Daoy (cell line): ENCODE measurements around the gene CS. TPM values are rescaled to one million over a fixed set of nuclear protein-coding genes. Genes with fewer than 3 reads are reported as not detected.
"Not testable (repeated sequence)": the region's sequence is repeated elsewhere in the genome, so short reads cannot be mapped to it uniquely, and the experiment has no call there.

Source experiments
- DNase-seq: peaks from one replicate; pipeline ENCODE4 v3.0.0-alpha.2; 2015; ENCODE audit warnings: low read depth
- total RNA-seq: library from RNA; depleted of rRNA; stranded (reverse); fragments of >200 nt; shearing (Covaris generic); gene quantifications from 2 replicates; pipeline ENCODE4 v1.2.3, GENCODE V29; 2014

Gene CS
- total RNA-seq, 1 experiment from 2014 or later, result 112 TPM

DNA sequence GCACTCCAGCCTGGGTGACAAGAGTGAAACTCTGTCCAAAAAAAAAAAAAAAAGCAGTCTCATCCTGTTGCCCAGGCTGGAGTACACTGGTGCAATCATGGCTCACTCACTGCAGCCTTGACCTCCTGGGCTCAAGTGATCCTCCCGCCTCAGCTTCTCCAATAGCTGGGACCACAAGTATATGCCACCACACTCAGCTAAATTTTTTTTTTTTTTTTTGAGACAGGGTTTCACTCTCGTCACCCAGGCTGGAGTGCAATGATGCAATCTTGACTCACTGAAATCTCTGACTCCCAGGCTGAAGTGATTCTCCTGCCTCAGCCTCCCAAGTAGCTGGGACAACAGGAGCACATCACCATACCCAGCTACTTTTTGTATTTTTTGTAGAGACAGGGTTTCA is 20.9 kb upstream of the CS start:
- DNase-seq, result peak; percentile 22

DNA sequence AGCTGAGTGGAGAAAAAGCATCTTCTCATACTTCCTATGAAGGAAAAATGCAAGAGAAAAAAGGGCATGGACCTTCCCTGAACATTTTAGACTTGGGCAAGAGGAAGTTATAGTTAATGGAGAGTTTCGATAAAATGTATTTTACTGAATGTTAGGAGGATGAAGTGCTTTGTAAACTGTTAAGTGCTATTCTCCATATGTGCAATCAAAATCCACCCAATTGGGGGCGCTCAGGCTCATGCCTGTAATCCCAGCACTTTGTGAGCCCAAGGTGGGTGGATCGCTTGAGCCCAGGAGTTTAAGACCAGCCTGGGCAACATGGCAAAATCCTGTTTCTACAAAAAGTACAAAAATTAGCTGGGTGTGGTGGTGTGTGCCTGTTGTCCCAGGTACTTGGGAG is 17.5 kb upstream of the CS start:
- no peak for DNase-seq

DNA sequence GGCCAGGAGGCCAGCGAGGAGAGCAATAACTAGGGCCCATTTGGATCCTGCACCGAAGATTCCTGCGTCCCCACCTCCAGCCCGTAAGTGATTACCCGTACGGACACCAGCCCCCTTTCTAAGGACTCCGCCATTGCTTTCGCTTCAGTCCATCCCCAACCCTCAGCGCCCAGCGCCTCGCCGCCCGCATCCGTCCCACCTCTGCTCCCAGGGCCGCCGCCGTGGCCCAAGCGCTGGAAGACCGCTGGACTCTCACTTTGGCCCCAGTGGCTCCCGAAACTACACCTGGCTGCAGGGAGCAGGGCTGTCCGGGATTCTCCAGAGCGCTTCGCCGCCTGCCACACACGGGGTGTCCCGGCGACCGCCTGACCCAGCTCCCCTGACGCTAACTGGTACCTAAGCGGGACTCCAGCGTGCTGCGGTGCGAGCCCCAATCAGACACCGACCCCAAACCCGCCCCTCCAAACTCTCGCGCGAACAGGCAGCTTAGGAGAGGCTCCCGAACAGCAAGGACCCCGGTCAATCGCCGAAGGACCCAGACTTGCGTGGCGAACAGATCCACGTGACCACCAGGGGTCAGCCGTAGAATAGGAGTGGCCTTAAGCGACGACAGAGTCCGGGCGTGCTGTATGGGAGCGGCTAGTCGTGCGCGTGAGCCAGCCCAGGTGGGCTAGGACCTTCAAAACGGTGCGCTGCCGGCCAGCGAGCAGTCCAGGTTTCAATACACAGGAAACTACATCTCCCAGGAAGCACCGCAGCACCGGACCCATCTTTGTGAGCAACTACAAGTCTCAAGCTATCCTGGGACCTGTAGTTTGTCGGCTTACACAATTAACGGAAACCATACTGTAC is 15.7 kb upstream of the CS start, which contains the start of gene CNPY2:
CNPY2 (minus strand) TSS at position 367 of the 852 bp plus-strand sequence. CDS start 771 bp downstream, outside the sequence.
- peak; percentile 99 for DNase-seq

DNA sequence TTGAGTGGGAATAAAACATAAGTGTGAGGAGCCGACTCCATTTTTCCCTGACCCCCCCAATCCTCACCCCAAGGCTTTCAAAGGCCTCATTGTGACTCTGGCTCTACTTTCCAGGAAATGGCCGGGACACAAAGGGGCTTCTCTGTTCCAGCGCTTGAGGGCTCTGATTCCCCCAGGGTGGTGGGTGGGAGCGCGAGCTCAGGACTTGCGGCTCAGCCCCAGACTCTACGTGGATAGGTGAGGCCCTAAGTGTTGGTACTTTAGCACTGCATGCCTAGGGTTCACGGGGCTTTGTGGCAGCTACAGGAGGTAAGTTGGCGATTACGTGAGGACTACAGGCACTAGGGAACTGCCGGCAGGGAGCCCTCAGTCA is 15.1 kb upstream of the CS start:
- DNase-seq, result no peak

DNA sequence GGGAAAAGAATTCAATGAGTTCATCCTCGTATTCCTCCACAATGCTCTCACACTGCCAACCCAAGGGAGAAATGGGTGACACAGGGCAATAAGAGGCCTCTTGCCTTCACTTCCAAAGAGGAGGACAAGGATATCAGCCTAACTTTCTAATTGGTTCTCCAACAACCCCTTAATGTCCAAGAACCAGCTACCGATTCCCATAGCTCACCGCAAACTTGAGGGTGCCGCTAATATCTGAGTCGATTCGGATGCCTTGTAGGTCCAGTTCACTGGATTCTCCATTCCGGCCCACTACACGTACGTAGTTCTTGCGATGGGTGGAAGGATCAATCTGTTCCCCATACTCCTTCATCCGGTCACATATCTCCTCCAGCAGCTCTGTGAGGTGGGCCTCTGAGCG is 10.9 kb upstream of the CS start:
- DNase-seq, result no peak

DNA sequence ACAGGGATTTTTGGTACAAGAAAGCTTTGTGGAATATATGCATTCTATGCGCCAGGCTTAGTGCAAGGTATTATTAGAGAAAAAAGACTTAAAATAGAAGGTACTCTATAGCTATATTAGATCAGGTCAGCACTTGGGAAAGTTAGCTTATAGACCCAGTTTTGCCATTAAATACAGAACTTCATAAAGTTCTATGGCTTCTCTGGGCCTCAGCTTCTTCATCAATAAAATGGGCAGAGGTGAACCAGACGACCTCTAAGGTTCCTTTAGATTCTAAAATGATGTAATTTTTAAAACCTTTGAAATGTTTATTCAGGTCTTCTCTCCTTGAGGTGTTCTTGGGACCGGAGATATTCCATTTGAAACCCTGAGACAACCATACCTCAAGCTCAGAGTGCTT is 8.6 kb upstream of the CS start:
- no peak for DNase-seq

DNA sequence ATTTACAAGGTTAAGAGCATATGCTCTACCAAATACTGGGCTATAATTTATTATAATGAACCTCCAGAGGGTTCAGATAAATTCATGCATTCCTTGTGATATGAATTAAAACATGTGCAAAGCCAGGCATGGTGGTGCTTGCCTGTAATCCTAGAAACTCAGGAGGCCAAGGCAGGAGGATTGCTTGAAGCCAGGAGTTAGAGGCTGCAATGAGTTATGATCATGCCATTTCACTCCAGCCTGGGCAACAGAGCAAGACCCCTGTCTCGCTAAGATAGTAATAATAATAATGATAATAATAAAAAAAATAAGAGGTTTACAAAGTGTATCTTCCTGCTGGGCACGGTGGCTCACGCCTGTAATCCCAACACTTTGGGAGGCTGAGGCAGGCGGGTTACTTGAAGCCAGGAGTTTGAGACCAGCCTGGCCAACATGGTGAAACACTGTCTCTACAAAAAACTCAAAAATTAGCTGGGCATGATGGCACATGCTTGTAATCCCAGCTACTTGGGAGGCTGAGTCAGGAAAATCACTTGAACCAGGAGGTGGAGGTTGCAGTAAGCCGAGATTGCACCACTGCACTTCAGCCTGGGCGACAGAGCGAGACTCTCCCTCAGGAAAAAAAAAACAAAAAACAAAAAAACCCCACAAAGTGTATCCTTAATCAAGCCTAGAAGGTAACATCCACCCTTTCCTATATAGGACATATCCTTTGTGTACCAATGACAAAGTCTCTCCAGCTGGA is 7.3 kb upstream of the CS start:
- DNase-seq, result no peak

DNA sequence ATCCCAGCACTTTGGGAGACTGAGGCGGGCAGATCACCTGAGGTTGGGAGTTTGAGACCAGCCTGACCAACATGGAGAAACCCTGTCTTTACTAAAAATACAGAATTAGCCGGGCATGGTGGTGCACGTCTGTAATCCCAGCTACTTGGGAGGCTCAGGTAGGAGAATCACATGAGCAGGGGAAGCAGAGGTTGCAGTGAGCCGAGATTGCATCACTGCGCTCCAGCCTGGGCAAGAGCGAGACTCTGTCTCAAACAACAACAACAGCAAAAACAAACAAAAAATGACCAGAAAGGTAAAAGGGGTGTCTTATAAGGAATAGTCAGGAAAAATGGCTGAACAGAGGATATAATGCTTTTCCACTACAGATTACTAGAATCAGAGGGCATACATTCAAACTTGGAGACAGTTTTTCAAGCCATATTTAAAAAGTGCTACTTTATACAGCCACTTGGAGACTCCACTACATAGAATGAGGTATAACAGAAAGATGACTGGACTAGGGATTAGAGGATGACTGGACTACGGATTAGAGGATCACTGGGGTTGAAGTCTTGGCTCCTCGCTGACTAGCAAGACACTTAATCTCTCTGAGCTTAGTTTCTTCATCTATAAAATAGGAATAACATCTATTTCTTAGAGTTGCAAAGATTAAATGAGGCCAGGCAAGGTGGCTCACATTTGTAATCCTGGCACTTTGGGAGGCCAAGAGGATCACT is 4.9 kb upstream of the CS start:
- DNase-seq, result no peak

DNA sequence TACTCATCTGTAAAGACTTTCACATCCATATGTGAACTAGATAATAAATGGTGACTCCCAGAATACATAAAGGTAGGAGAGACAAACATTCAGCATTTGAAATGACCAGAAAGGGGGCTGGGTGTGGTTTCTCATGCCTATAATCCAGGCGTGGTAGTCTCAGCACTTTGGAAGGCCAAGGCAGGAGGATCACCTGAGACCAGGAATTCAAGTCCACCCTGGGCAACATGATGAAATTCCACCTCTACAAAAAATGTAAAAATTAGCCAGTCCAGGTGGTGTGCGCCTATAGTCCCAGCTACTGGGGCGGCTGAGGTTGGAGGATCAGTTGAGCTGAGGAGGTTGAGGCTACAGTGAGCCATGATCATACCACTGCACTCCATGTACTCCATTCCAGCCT is 4.1 kb upstream of the CS start:
- DNase-seq, result no peak

DNA sequence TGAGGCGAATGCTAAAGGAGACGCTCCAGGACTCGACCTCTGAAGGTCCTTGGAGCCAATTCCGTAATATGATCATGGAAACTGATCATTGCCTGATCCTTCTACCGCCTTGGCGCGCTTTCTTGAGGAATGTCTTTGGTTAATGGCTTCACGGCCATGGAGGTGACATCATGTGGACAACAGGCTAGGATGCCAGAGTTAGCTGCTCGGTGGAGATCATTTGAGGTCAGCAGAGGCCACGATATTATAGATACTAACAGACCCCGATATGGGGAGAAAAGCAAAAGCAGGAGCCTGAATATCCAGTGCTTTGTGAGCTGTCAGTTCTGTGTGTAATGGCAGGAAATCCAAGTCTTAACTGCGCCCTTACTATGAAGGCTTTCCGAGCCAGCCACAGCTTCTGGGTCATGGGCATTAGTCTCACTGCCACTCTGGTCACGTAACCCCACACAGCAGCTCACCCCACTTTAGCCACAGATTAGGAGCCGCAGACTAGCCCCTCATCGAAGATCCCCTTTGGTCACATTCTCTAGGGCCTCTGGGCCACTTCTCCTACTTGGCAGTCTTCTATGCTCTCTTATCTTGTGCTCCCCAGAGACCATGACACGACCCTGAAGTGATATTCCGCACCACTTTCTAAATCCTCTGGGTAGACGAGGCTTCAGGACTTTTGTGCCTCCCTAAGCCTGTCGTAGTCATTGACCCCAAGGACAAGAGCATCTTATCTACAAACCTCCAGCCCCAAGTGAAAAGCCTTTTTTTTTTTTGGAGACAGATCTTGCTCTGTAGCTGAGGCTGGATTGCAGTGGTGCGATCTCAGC is 724 bp upstream of the CS start:
- no peak for DNase-seq

DNA sequence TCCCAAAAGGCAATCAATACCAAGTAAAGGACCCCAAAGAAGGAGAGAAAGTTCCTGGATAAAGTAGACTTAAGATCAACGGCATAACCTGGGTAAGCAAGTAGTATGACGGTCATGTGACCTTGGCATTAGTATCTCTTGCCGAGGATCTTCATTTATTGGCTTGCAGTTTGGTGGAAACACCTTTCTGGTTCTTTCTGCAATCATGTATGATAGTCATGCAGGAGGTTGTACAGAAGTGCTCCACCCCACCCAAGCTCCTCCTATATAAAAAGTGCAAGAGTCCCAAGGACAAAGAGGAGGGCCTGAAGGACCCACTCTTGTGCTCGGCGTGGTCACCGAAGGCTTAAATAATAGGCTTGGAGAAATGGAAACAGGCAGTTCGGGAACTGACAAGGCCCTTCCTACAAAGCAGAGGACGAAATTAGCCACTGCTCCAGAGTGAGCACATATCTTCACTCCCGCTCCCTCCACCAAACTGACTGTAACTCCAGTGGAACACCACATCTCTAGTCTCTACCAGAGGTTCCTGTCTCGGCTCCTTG is 750 bp downstream of the CS start:
- DNase-seq, result no peak

DNA sequence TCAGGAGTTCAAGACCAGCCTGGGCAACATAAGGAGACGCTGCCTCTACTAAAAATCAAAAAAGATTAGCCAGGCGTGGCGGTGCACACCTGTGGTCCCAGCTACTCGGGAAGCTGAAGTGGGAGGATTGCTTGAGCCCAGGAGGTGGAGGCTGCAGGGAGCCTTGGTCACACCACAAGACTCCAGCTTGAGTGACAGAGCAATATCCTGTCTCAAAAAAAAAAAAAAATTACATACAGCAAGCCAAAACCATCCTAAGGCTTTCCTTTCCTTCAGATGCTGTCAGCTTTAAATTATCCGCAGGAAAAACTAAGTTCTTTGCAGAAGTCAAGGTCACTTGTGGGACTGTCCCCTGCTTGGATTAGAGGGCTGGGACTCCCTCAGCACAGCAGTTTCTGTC is 1.3 kb downstream of the CS start:
- DNase-seq, result no peak

DNA sequence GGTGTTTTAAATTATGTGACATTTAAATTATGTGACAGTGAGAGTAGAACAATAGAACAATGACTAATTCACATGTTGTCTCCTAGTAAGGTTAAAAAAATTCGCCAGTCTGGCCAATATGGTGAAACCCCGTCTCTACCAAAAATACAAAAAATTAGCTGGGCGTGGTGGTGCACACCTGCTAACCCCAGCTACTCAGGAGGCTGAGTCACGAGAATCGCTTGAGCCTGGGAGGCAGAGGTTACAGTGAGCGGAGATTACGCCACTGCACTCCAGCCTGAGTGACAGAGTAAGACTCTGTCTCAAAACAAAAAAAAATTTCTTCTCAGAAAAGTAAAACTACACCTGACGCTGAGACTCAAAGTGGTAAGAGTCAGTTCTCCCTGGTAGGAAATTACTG is 2.7 kb downstream of the CS start:
- DNase-seq, result no peak

DNA sequence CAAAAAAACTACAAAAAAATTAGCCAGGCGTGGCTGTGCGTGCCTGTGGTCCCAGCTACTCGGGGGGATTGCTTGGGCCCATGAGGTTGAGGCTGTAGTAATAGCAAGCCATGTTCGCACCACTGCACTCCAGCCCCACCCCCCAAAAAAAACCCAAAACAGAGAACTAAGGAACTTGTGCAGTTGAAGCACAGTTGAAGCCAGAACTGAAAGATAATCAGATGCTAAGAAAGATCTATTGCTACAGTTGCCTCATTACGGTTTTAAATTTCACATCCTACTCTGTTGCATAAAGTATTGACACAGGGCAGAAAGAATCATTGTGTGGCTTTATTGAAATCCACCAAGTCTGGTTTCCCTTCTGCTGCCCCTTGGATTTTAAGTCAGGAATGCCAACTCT is 3.8 kb downstream of the CS start:
- no peak for DNase-seq

DNA sequence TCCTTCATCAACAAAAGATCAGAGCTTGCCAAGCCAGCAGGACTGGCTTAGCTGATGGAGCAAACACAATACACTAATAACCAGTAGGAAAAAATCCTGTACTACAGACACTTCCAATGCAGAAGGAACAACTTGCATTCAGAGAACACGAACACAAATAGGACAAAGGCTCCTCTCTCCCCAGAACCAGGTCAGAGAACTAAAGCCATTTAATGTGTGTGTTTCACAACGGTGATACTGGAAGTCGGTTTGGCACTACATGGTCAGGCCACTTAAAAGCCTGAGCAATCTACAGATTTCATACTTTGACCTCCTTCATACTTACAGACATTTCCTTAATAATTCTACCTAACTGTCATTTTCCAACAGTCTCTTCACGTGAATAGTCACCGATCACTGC is 6.3 kb downstream of the CS start:
- DNase-seq, result no peak

DNA sequence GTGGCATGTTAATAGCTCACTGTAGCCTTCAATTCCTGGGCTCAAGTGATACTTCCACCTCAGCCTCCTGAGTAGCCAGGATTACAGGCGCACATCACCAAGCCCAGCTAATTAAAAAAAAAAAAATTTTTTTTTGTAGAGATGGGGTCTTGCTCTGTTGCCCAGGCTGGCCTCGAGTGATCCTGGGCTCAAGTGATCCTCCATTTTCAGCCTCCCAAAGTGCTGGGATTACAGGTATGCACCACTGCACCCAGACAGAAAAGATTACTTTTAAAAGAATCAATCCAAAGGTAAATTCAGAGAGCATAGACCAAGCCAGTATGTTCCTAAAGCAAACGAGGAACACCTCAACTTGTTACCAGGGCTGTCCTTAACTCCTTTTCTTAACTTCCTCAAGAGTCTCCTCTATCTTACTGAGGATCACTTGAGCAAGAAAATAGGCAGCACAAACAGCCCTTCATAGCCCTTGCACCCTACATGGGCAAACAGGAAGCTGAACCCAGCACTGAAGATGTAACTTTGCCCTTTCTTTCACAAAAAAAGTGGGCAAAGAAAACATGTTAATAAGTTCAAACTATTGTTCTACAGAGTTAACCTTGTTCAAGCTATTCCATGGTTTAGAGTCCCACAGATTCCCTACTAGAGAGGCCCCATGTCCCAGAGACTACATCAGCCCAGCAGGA is 11.3 kb downstream of the CS start:
- DNase-seq, result no peak

DNA sequence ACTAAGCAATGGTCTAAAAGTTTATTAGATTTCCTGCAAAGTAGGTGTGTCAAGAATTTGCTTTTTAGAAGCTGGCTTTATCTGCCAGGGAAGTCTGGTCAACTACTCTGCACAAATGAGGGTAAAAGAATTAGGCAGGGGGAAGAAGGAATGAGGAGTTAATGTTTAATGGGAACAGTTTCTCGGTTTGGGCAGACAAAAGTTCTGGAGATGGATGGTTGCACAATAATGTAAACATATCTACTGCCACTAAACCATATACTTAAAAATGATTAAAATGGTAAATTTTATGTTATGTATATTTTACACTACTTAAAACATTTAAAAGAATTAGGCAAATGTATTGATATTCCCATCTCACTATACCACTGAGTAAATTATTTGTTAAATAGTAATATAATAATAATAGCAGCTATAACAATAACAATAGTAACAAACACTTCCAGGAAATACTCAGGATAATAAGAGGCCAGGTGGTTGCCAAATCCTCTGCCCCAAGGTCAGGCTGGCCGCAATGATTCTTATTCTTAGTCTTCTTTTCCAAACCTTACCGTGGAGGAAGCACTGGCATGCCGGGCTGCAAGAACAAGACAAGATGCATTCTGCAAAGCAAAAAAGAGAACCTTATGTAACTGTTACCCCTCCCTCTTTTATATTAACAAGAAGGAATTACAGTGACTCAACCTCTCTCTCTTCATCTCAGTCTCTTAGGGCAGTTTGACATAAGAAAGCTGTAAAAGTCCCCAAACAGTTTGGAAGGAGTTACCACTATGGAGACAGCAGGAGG is 13.9 kb downstream of the CS start:
- DNase-seq, result no peak

DNA sequence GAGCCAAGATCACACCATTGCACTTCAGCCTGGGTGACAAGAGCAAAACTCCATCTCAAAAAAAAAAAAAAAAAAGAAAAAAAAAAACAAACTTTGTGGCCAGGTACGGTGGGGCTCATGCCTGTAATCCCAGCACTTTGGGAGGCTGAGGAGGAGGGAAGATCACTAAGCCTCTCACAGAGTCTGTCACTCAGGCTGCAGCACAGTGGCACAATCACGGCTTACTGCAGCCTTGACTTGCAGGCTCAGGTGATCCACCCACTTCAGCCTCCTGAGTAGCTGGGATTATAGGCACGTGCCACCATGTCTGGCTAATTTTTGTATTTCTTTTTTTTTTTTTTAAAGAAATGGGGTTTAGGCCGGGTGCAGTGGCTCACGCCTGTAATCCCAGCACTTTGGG is 15.9 kb downstream of the CS start:
- DNase-seq, result not testable (repeated sequence)

DNA sequence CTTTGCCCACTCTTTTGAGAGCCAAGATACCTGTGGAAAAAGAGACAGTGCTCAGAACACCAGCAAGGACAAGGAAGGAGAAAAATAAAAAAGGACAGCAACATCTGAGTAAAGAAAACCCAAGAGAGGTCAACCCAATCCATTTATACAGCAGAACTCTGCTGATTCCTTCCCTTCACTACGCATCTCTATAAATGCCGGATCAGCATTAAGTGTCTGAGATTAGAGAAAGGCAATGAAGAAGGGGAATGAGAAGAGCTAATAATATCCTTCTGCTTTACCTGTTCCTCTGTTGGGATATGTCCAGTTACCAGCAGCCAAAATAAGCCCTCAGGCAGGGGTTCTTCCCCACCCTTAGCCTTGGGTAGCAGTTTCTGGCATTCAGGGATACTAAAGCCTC is 17.6 kb downstream of the CS start:
- DNase-seq, result no peak

DNA sequence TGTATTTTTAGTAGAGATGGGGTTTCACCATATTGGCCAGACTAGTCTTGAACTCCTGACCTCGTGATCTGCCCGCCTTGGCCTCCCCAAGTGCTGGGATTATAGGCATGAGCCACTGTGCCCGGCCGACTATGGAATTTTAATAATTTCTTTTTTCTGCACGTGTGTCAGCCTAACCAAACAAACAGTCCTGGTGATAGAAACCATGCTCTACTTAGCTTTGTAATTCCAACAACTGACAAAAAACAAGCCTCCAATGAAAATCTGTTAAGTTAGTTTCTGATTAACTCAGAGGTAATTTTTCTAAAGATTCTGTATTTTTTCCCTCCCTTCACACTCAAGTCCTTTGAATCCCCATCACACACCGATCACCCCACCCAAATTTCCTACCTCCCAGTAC is 18.1 kb downstream of the CS start:
- DNase-seq, result no peak
